ENCODE data around the gene RECQL5. TPM values are rescaled to one million over a fixed set of nuclear protein-coding genes. Genes with fewer than 3 reads are reported as not detected.
A peak's percentile ranks its signal among the peaks of the same experiment; 100 is the strongest.

RECQL5 gene
- total RNA-seq, 1 donor from 2014 or later, result 43.1 TPM

GRCh38 chr17:75642182-75642783 lies 24.7 kb downstream of the RECQL5 start:
- ATAC-seq (peak; percentile 8), DNase-seq (no peak)
- no peaks in the 10 kb centered on the region for H3K36me3 ChIP-seq
- no peak for TF ChIP-seq CTCF (IDR thresholded peaks at IDR 0.05)
- H3K9me3 ChIP-seq, result no peaks in the 10 kb centered on the region
- H3K27ac ChIP-seq, result peak overlapping the region; percentile 60
- peaks cover 17% of the 10 kb centered on the region for H3K4me1 ChIP-seq
- no peaks in the 10 kb centered on the region for H3K27me3 ChIP-seq
- H3K4me3 ChIP-seq, result no peak overlapping the region
- intact Hi-C loops (cut with DNase I), result no loop called here

DNA sequence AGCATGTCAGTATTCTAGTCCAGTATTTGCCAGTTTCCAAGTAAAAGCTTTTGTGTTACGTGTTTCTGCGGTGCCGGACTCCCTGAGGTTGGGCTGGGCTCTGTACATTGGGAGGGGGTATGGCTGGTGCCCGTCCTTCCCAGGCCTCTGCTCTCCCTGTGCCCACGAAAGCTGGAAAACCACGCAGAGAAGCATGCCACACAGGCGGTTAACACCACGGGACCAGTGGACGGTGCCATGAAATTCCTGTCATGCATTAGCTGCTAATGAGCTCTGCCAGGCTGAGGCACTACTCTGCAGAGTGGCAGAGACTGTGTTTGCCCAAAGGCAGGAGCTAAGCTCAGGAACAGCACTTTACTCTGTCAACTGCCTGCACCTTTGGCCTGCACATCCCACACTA lies 25.6 kb downstream of the RECQL5 start:
- no peaks in the 10 kb centered on the region for H3K27me3 ChIP-seq
- H3K36me3 ChIP-seq, result no peaks in the 10 kb centered on the region
- no peaks in the 10 kb centered on the region for H3K9me3 ChIP-seq
- DNase-seq (no peak), ATAC-seq (peak; percentile 6)
- TF ChIP-seq CTCF (IDR thresholded peaks at IDR 0.05), result no peak
- no peak overlapping the region for H3K4me3 ChIP-seq
- intact Hi-C loops (cut with DNase I), result no loop called here
- H3K27ac ChIP-seq, result no peak overlapping the region
- peaks cover 16% of the 10 kb centered on the region for H3K4me1 ChIP-seq

DNA sequence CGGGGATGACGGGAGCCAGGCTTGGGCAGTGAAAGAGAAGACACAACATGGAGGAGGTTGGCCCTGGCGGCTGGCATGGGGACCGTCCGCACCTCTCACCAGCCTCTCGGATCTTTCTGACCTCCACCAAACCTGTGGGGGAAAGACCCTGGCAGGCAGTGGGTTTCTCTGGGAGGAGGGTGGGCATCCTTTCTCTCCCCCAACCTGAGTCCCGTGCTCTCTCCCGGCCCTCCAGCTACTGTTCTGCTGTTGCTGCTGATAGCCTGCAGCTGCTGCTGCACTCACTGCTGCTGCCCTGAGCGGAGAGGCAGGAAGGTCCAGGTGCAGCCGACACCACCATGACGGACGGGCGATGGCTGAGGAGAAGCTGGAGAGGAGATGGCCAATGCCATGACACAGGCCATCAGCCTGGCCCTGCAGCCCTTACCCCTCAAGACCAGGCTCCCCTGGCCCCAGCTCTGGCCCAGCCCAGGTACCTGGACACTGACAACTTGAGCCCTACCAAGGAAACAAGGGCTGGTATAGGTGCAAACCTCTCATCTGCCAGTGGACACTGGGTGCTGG lies 26.3 kb downstream of the RECQL5 start:
- no peaks in the 10 kb centered on the region for H3K9me3 ChIP-seq
- intact Hi-C loops (cut with DNase I), result no loop called here
- peaks cover 9% of the 10 kb centered on the region for H3K4me1 ChIP-seq
- H3K27me3 ChIP-seq, result no peaks in the 10 kb centered on the region
- DNase-seq, result peak; percentile 55
- no peak for TF ChIP-seq CTCF (IDR thresholded peaks at IDR 0.05)
- H3K4me3 ChIP-seq, result no peak overlapping the region
- no peak overlapping the region for H3K27ac ChIP-seq
- ATAC-seq, result no peak
- no peaks in the 10 kb centered on the region for H3K36me3 ChIP-seq

- peak; percentile 53 for ATAC-seq
Measured at GRCh38 chr17:75639771-75640555, 27.0 kb downstream of the RECQL5 start.

GRCh38 chr17:75639327-75639726 lies 27.6 kb downstream of the RECQL5 start:
- Histone ChIP-seq H3K36me3 (no peaks in the 10 kb centered on the region), H3K27ac (peak overlapping the region; percentile 42), H3K27me3 (no peaks in the 10 kb centered on the region), H3K4me1 (peaks cover 9% of the 10 kb centered on the region), H3K9me3 (no peaks in the 10 kb centered on the region), H3K4me3 (no peak overlapping the region)
- intact Hi-C loops (cut with DNase I), result no loop called here
- peak; percentile 6 for ATAC-seq
- TF ChIP-seq CTCF (IDR thresholded peaks at IDR 0.05), result no peak
- peak; percentile 66 for DNase-seq

More at GRCh38 chr17:75639771-75640555, 27.0 kb downstream of the RECQL5 start:
- Histone ChIP-seq H3K27me3 (no peaks in the 10 kb centered on the region), H3K27ac (peak overlapping the region; percentile 42), H3K9me3 (no peaks in the 10 kb centered on the region), H3K4me1 (peaks cover 8% of the 10 kb centered on the region), H3K36me3 (no peaks in the 10 kb centered on the region), H3K4me3 (no peak overlapping the region)
- DNase-seq, result peak; percentile 76
- intact Hi-C loops (cut with DNase I), result no loop called here
- no peak for TF ChIP-seq CTCF (IDR thresholded peaks at IDR 0.05)
